ENCODE data around the gene TMCC1.
"Not testable (repeated sequence)": the region's sequence is repeated elsewhere in the genome, so short reads cannot be mapped to it uniquely, and the experiment has no call there.

TMCC1 gene

GRCh38 chr3:129893581-129894070 is at the start of gene TMCC1:
Gene TMCC1, minus strand, starts transcription at chr3:129893711.
- peak; percentile 88 for DNase-seq (ENCODE audit: low spot score)

- no peak for DNase-seq (ENCODE audit: low spot score)
Observed at GRCh38 chr3:129943020-129943419, 49.5 kb upstream of the TMCC1 start.

- DNase-seq (ENCODE audit: low spot score), result no peak
Observed at GRCh38 chr3:129942296-129942695, 48.8 kb upstream of the TMCC1 start.

GRCh38 chr3:129940086-129940485 is 46.6 kb upstream of the TMCC1 start:
- no peak for DNase-seq (ENCODE audit: low spot score)

GRCh38 chr3:129938140-129938930 is 44.8 kb upstream of the TMCC1 start:
- no peak for DNase-seq (ENCODE audit: low spot score)

GRCh38 chr3:129937717-129938116 is 44.2 kb upstream of the TMCC1 start:
- no peak for DNase-seq (ENCODE audit: low spot score)

- no peak for DNase-seq (ENCODE audit: low spot score)
Observed at GRCh38 chr3:129936757-129937156, 43.2 kb upstream of the TMCC1 start.

- DNase-seq (ENCODE audit: low spot score), result peak; percentile 46
Observed at GRCh38 chr3:129934234-129935123, 41.0 kb upstream of the TMCC1 start.

- DNase-seq (ENCODE audit: low spot score), result no peak
Observed at GRCh38 chr3:129933471-129933870, 40.0 kb upstream of the TMCC1 start.

GRCh38 chr3:129929383-129929782 is 35.9 kb upstream of the TMCC1 start:
- no peak for DNase-seq (ENCODE audit: low spot score)

- no peak for DNase-seq (ENCODE audit: low spot score)
Observed at GRCh38 chr3:129927072-129927471, 33.6 kb upstream of the TMCC1 start.

- DNase-seq (ENCODE audit: low spot score), result no peak
Observed at GRCh38 chr3:129919806-129920205, 26.3 kb upstream of the TMCC1 start.

GRCh38 chr3:129919357-129919756 is 25.8 kb upstream of the TMCC1 start:
- DNase-seq (ENCODE audit: low spot score), result no peak

GRCh38 chr3:129918461-129918860 is 24.9 kb upstream of the TMCC1 start:
- no peak for DNase-seq (ENCODE audit: low spot score)

GRCh38 chr3:129917423-129918007 is 24.0 kb upstream of the TMCC1 start:
- DNase-seq (ENCODE audit: low spot score), result no peak

- no peak for DNase-seq (ENCODE audit: low spot score)
Observed at GRCh38 chr3:129913618-129914017, 20.1 kb upstream of the TMCC1 start.

- DNase-seq (ENCODE audit: low spot score), result no peak
Observed at GRCh38 chr3:129911261-129911861, 17.9 kb upstream of the TMCC1 start.

GRCh38 chr3:129909235-129909634 is 15.7 kb upstream of the TMCC1 start:
- DNase-seq (ENCODE audit: low spot score), result not testable (repeated sequence)

GRCh38 chr3:129908417-129908816 is 14.9 kb upstream of the TMCC1 start:
- DNase-seq (ENCODE audit: low spot score), result no peak

GRCh38 chr3:129901272-129901671 is 7.8 kb upstream of the TMCC1 start:
- DNase-seq (ENCODE audit: low spot score), result not testable (repeated sequence)

GRCh38 chr3:129897026-129897425 is 3.5 kb upstream of the TMCC1 start:
- no peak for DNase-seq (ENCODE audit: low spot score)

All from hematopoietic multipotent progenitor cell treated with erythropoietin and hydrocortisone succinate and interleukin-3 and kit ligand, for 15 days (in vitro differentiated cells).